ENCODE results near the gene RBM15. TPM values are rescaled to one million over a fixed set of nuclear protein-coding genes. Genes with fewer than 3 reads are reported as not detected.

The RBM15 gene
- total RNA-seq, 2 donors from 2014 or later: 75.0 to 77.8 TPM

DNA sequence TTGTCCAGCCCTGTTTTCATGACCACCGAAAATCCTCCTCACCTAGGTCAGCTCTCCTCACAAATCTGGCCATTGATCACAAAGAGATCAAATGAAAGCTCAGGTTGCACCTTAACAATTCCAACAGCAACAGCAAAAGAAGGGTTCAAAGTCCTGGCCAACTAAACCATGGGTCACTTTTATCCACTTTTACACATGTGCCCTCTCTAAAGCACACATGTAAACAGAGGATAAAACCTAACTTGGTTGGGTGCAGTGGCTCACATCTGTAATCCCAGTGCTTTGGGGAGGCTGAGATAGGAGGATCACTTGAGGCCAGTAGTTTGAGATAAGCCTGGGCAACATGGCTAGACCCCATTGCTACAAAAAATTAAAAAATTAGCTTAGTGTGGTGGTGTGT is 3.9 kb upstream of the RBM15 start:
- Mint-ChIP-seq H3K36me3 (ENCODE audit: insufficient read depth in 2 of 2) (peaks cover 5 to 7% of the 10 kb centered on the region in 2 donors), H3K27me3 (ENCODE audit: low read depth) (no peaks in the 10 kb centered on the region), H3K9me3 (no peaks in the 10 kb centered on the region), H3K27ac (no peak overlapping the region), H3K4me3 (no peak overlapping the region), H3K4me1 (ENCODE audit: low read depth) (peaks cover 27% of the 10 kb centered on the region)
- DNase-seq (no peak), ATAC-seq (replicated peaks in 1 of 2) (no peak)

DNA sequence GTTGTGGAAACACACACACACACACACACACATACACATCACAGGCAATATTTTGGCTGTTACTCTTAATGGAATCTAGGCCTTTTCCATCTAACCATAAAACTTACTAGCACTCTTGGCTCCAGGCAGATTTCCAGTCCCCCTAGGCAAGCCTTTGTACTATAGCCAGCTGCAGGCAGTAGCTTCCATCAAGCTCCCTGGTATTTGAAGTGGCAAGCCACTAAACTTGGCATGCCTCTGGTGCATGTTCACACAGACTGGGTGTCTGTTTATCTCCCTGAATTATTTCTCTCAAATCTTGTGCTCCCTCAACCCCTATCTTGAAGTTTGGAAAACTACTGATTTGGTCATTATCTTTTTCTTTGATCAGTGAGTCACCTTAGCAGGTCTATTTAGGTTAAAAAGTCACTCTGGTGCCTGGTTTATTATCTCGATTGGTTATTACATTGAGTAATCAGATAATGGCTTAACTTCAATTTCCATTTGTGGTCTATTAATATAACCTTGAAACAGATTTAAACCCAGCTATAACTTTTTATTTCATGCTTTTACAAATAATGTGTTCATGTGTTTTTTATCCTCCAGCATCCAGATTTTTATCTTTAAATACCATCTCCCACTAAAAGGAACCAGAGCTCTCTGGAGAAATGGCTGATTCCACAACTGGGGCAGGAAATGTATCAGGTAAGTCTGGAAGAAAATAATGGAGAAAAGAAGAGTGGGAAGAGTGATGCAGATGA is 2.7 kb upstream of the RBM15 start:
- no peaks in the 10 kb centered on the region for H3K27me3 Mint-ChIP-seq (ENCODE audit: low read depth)
- ATAC-seq (replicated peaks in 1 of 2): no peak
- H3K4me1 Mint-ChIP-seq (ENCODE audit: low read depth): peaks cover 39% of the 10 kb centered on the region
- H3K4me3 Mint-ChIP-seq: peak overlapping the region; percentile 71 to 73
- H3K36me3 Mint-ChIP-seq (ENCODE audit: insufficient read depth in 2 of 2): peaks cover 10 to 11% of the 10 kb centered on the region in 2 donors
- H3K9me3 Mint-ChIP-seq: no peaks in the 10 kb centered on the region
- DNase-seq: no peak
- peak overlapping the region; percentile 64 for H3K27ac Mint-ChIP-seq

DNA sequence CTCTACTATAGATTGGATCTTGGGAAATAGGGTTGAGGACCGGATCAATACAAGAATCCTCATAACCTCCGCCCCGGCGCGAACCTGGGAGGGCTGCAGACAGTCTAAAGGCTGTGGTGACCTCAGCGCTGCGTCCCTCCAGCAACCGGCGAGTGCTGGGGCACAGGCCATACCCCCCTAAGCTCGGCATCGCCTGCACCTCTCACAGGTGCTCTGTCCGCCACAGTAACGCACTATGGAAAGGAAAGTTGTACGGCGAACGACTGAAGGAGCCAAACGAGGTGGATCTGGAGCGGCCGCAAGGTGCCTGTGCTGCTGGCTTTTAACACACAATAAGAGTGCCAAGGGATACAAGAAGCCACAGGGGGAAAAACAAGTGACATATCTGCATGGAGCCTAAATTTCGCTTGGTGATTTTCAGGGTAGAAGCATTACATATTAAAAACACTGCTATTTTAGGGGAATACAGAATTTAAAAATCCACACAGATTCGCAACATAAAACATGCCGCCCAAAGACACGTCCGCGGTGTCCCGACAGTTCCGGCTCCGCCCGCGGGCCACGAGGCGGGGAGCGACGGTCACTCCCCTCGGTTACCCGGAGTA is 1.4 kb upstream of the RBM15 start:
- ATAC-seq (replicated peaks in 1 of 2): no peak
- no peaks in the 10 kb centered on the region for H3K9me3 Mint-ChIP-seq
- H3K4me1 Mint-ChIP-seq (ENCODE audit: low read depth): peaks cover 53% of the 10 kb centered on the region
- peaks cover 12 to 22% of the 10 kb centered on the region in 2 donors for H3K36me3 Mint-ChIP-seq (ENCODE audit: insufficient read depth in 2 of 2)
- H3K27me3 Mint-ChIP-seq (ENCODE audit: low read depth): no peaks in the 10 kb centered on the region
- H3K27ac Mint-ChIP-seq: peak overlapping the region; percentile 89
- no peak overlapping the region for H3K4me3 Mint-ChIP-seq
- DNase-seq: peak; percentile 51 to 60

DNA sequence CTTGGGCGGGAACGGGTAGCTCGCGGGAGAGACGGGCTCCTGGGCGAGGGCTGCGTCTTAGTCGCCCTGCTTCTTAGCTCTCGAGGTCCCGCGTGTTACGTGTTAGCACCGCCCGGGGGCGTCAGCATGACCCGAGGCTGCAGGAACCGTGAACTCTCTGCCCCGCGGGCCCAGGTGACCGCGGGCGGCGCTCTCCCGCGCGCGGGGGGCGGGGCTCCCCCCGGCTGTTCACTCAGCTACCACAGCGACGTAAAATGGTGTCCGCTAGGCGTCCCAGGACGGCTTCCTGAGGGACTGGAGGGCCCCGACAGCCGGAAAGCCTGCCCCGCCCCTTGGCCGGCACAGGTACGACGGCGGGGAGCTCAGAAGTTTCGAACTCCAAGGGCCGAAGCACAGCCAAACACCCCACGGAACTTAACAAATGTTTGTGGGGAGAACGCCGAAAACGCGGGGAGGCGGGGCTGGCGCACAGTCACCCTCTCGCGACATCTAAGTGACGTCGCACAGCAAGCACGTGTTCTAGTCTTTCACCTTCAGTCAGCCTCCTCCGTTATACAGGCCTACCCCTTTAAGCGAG is 780 bp upstream of the RBM15 start:
- Mint-ChIP-seq H3K4me3 (no peak overlapping the region), H3K36me3 (ENCODE audit: insufficient read depth in 2 of 2) (peaks cover 12 to 28% of the 10 kb centered on the region in 2 donors), H3K27ac (peak overlapping the region; percentile 89), H3K4me1 (ENCODE audit: low read depth) (peaks cover 59% of the 10 kb centered on the region), H3K27me3 (ENCODE audit: low read depth) (no peaks in the 10 kb centered on the region), H3K9me3 (no peaks in the 10 kb centered on the region)
- DNase-seq (peak; percentile 95 to 96), ATAC-seq (replicated peaks in 1 of 2) (peak; percentile 81)

DNA sequence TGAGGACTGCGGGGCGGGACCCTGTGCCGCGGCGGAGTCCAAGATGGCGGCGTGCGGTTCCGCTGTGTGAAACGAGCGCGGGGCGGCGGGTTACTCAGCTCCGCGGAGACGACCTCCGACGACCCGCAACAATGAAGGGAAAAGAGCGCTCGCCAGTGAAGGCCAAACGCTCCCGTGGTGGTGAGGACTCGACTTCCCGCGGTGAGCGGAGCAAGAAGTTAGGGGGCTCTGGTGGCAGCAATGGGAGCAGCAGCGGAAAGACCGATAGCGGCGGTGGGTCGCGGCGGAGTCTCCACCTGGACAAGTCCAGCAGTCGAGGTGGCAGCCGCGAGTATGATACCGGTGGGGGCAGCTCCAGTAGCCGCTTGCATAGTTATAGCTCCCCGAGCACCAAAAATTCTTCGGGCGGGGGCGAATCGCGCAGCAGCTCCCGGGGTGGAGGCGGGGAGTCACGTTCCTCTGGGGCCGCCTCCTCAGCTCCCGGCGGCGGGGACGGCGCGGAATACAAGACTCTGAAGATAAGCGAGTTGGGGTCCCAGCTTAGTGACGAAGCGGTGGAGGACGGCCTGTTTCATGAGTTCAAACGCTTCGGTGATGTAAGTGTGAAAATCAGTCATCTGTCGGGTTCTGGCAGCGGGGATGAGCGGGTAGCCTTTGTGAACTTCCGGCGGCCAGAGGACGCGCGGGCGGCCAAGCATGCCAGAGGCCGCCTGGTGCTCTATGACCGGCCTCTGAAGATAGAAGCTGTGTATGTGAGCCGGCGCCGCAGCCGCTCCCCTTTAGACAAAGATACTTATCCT is 430 bp downstream of the RBM15 start:
- H3K4me1 Mint-ChIP-seq (ENCODE audit: low read depth): peaks cover 71% of the 10 kb centered on the region
- no peak overlapping the region for H3K27ac Mint-ChIP-seq
- peaks cover 12 to 37% of the 10 kb centered on the region in 2 donors for H3K36me3 Mint-ChIP-seq (ENCODE audit: insufficient read depth in 2 of 2)
- H3K4me3 Mint-ChIP-seq: no peak overlapping the region
- no peaks in the 10 kb centered on the region for H3K27me3 Mint-ChIP-seq (ENCODE audit: low read depth)
- peak; percentile 12 to 27 for ATAC-seq (replicated peaks in 1 of 2)
- peak; percentile 75 to 78 for DNase-seq
- H3K9me3 Mint-ChIP-seq: no peaks in the 10 kb centered on the region

DNA sequence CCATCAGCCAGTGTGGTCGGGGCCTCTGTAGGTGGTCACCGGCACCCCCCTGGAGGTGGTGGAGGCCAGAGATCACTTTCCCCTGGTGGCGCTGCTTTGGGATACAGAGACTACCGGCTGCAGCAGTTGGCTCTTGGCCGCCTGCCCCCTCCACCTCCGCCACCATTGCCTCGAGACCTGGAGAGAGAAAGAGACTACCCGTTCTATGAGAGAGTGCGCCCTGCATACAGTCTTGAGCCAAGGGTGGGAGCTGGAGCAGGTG is 961 bp downstream of the RBM15 start:
- Mint-ChIP-seq H3K4me3 (no peak overlapping the region), H3K4me1 (ENCODE audit: low read depth) (peaks cover 76% of the 10 kb centered on the region), H3K27me3 (ENCODE audit: low read depth) (no peaks in the 10 kb centered on the region), H3K9me3 (no peaks in the 10 kb centered on the region), H3K36me3 (ENCODE audit: insufficient read depth in 2 of 2) (peaks cover 12 to 37% of the 10 kb centered on the region in 2 donors), H3K27ac (no peak overlapping the region)
- no peak for DNase-seq
- ATAC-seq (replicated peaks in 1 of 2): no peak

DNA sequence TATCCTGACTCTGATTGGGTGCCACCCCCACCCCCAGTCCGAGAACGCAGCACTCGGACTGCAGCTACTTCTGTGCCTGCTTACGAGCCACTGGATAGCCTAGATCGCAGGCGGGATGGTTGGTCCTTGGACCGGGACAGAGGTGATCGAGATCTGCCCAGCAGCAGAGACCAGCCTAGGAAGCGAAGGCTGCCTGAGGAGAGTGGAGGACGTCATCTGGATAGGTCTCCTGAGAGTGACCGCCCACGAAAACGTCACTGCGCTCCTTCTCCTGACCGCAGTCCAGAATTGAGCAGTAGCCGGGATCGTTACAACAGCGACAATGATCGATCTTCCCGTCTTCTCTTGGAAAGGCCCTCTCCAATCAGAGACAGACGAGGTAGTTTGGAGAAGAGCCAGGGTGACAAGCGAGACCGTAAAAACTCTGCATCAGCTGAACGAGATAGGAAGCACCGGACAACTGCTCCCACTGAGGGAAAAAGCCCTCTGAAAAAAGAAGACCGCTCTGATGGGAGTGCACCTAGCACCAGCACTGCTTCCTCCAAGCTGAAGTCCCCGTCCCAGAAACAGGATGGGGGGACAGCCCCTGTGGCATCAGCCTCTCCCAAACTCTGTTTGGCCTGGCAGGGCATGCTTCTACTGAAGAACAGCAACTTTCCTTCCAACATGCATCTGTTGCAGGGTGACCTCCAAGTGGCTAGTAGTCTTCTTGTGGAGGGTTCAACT is 2.1 kb downstream of the RBM15 start:
- DNase-seq (no peak), ATAC-seq (replicated peaks in 1 of 2) (no peak)
- no peak overlapping the region for H3K4me3 Mint-ChIP-seq
- peaks cover 80% of the 10 kb centered on the region for H3K4me1 Mint-ChIP-seq (ENCODE audit: low read depth)
- no peaks in the 10 kb centered on the region for H3K27me3 Mint-ChIP-seq (ENCODE audit: low read depth)
- peaks cover 15 to 44% of the 10 kb centered on the region in 2 donors for H3K36me3 Mint-ChIP-seq (ENCODE audit: insufficient read depth in 2 of 2)
- H3K27ac Mint-ChIP-seq: peak overlapping the region; percentile 9
- H3K9me3 Mint-ChIP-seq: no peaks in the 10 kb centered on the region

DNA sequence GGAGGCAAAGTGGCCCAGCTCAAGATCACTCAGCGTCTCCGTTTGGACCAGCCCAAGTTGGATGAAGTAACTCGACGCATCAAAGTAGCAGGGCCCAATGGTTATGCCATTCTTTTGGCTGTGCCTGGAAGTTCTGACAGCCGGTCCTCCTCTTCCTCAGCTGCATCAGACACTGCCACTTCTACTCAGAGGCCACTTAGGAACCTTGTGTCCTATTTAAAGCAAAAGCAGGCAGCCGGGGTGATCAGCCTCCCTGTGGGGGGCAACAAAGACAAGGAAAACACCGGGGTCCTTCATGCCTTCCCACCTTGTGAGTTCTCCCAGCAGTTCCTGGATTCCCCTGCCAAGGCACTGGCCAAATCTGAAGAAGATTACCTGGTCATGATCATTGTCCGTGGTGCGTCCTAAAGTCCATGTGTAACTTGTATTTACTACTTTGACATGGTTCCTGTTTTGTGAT is 2.7 kb downstream of the RBM15 start:
- peak overlapping the region; percentile 9 for H3K27ac Mint-ChIP-seq
- H3K9me3 Mint-ChIP-seq: no peaks in the 10 kb centered on the region
- peaks cover 17 to 45% of the 10 kb centered on the region in 2 donors for H3K36me3 Mint-ChIP-seq (ENCODE audit: insufficient read depth in 2 of 2)
- H3K27me3 Mint-ChIP-seq (ENCODE audit: low read depth): no peaks in the 10 kb centered on the region
- H3K4me3 Mint-ChIP-seq: no peak overlapping the region
- ATAC-seq (replicated peaks in 1 of 2): no peak
- no peak for DNase-seq
- peaks cover 80% of the 10 kb centered on the region for H3K4me1 Mint-ChIP-seq (ENCODE audit: low read depth)

DNA sequence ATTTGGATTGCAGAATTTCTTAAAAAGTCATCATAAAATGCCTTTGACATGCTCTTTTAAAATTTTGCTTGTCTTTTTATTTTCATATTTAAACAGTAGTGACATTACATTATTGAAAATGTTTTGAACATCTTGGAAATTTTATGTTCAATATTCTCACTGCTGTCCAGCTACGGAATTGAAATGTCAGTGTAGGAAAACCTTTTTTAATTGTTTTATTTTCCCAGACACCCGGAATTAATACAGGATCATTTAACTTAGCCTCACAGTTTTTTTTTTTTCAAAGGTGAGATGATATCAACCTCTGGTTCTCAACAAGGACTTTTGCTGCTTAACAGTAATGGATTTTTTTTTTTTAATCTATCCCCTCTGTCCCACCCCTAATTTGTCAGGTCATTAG is 4.1 kb downstream of the RBM15 start:
- ATAC-seq (replicated peaks in 1 of 2) (no peak), DNase-seq (no peak)
- H3K27ac Mint-ChIP-seq: peak overlapping the region; percentile 93
- H3K4me1 Mint-ChIP-seq (ENCODE audit: low read depth): peaks cover 84% of the 10 kb centered on the region
- no peaks in the 10 kb centered on the region for H3K9me3 Mint-ChIP-seq
- H3K4me3 Mint-ChIP-seq: no peak overlapping the region
- H3K27me3 Mint-ChIP-seq (ENCODE audit: low read depth): no peaks in the 10 kb centered on the region
- peaks cover 19 to 52% of the 10 kb centered on the region in 2 donors for H3K36me3 Mint-ChIP-seq (ENCODE audit: insufficient read depth in 2 of 2)

DNA sequence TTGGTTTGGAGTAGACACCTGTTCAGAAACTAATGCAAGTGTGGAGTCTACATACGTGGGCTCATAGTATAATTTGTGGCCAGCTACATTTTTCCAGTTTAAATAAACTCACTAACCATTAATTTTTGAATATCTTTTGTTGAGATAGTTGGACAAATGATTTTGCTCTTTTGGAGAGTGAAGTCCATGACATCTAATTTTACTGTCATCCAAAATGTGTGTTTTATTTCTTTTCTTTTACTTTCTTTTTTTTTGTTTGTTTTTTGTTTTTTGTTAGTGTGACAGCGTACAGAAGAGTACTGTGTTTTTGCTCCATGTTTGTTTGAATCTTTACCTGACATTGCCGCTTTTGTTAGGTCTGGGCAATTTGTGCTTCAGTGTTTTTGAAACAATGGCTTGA is 5.0 kb downstream of the RBM15 start:
- peaks cover 19 to 55% of the 10 kb centered on the region in 2 donors for H3K36me3 Mint-ChIP-seq (ENCODE audit: insufficient read depth in 2 of 2)

DNA sequence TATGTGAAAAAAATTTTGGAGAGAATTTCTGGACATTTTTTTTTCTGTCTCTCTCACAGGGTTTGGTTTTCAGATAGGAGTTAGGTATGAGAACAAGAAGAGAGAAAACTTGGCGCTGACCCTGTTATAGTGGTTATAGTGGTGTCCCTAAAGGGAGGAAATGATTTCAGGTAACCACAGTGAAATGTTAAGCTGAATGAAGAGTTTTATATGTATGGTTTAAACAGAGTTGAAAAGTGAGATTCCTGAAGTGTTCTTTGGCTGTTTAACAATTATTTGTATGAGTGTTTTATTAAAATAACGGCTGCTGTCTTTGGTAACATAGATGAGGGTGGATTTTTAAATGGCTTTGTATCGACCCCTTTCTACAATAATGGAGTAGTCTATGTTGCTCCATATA is 6.3 kb downstream of the RBM15 start:
- Mint-ChIP-seq H3K36me3 (ENCODE audit: insufficient read depth in 2 of 2) (peaks cover 13 to 49% of the 10 kb centered on the region in 2 donors), H3K4me3 (peak overlapping the region; percentile 43 to 80), H3K9me3 (no peaks in the 10 kb centered on the region), H3K27ac (peak overlapping the region; percentile 79), H3K27me3 (ENCODE audit: low read depth) (no peaks in the 10 kb centered on the region), H3K4me1 (ENCODE audit: low read depth) (peaks cover 99% of the 10 kb centered on the region)
- DNase-seq: no peak
- ATAC-seq (replicated peaks in 1 of 2): peak; percentile 56 to 57

More for the DNA sequence above, 5.0 kb downstream of the RBM15 start:
- Mint-ChIP-seq H3K4me1 (ENCODE audit: low read depth) (peaks cover 93% of the 10 kb centered on the region), H3K9me3 (no peaks in the 10 kb centered on the region), H3K27ac (peak overlapping the region; percentile 93), H3K4me3 (no peak overlapping the region), H3K27me3 (ENCODE audit: low read depth) (no peaks in the 10 kb centered on the region)
- DNase-seq (no peak), ATAC-seq (replicated peaks in 1 of 2) (no peak)

DNA sequence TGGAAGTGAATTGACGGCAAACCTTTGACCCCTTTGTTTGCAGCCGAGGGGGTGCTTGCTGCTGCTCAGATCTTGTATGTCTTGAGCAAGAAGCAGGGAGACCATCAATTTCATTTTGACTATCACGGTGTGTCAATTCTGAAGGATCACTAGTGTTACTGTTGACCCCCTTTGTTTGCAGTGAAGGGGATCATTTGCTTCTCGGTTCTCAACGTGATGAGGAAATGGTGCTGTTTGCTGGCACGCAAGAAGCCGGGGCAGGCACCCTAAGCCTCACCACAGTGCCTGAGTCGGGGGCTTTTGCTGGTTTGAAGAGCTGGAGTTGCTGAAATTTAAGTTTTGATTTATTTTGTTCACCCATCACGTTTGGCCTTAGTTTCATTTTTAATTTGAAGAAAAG is 7.5 kb downstream of the RBM15 start:
- Mint-ChIP-seq H3K27ac (peak overlapping the region; percentile 31), H3K36me3 (ENCODE audit: insufficient read depth in 2 of 2) (peaks cover 10 to 45% of the 10 kb centered on the region in 2 donors), H3K4me1 (ENCODE audit: low read depth) (peaks cover 92% of the 10 kb centered on the region), H3K27me3 (ENCODE audit: low read depth) (no peaks in the 10 kb centered on the region), H3K9me3 (no peaks in the 10 kb centered on the region), H3K4me3 (peak overlapping the region; percentile 16 to 71)
- DNase-seq: no peak
- ATAC-seq (replicated peaks in 1 of 2): peak in 1 of 2 donors; percentile 18
